HG02763 (cell line): ENCODE measurements around the gene WDR18.

Source experiments
- ATAC-seq: cut with Tn5 transposase; IDR thresholded peaks from one replicate; pipeline ENCODE4 v1.9.1; 2021; ENCODE audit warnings: mild to moderate bottlenecking, moderate library complexity; ENCODE audit not compliant: unreplicated experiment

WDR18 gene

GRCh38 chr19:984165-984967 lies at the start of gene WDR18:
TSS of gene WDR18 (plus strand) at chr19:984345. CDS start at chr19:984354, 9 bp downstream.
- peak; percentile 65 for ATAC-seq

DNA sequence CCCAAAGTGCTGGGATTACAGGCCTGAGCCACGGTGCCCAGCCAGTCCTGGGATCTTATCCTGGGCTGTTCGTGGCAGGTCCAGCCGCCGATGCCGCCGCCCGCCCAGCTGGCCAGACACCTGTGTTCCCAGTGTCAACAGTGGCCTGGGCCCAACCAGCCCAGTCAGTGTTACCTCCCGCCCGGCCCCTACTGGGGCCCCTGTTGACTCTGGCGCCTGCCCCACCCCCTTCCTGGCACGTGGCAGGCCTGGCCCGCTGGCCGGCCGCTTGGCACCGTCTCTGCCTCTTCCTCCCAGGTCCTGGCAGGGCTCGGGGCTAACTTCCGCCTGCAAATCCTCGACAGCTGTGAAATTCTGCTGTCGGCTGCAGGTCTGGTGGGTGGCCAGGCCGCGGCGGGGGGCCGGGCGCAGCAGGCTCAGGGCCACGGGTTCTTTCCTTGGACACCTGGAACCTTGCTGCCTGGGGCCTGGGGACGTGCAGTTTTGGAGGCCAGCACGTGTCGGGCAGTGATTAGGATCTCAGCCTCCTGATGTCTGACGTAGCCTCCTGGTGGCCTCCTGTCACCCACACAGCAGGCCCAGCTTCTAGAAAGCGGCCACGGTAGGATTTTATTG lies 49.2 kb upstream of the WDR18 start:
- no peak for ATAC-seq

- no peak for ATAC-seq
These were observed 48.0 kb upstream of the WDR18 start for GRCh38 chr19:936175-936546.

DNA sequence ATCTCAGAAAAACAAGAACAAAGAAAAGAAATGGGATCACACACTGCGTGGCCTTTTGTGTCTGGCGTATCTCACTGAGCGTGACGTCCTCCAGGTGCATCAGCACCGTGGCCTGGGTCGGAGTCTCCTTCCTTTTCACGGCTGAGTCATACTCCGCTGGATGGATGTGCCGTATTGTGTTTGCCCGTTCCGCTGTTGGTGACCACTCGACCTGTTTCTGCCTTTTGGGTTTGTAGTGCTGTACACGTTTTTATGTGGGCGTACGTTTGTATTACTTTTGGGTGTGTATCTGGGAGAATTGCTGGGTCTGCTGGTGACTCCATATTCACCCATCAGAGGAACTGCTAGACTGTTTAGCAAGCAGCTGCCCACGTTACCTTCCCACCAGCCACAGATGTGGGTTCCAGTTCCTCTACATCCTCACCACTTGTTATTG lies 46.9 kb upstream of the WDR18 start:
- ATAC-seq: no peak

GRCh38 chr19:938233-938923 lies 45.8 kb upstream of the WDR18 start:
- no peak for ATAC-seq

DNA sequence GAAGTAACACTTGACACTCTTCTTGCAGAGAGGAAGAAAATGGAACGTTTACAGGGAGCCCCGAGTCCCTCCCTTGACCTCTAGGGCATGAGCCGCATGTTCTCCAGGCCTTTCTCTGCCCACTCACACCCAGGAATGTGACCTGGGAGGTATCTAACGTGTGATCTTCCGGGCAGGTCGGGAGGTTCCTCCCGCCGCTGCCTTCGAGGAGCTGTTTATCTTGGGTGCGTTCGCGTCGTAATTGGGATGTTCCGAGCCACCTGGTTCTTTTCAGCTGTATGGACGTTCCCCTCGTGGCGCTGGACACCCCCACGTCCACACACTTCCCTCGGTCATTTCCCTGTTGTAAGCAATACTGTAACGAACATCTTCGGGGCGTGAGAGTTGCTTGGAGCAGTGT lies 44.7 kb upstream of the WDR18 start:
- ATAC-seq: no peak

- no peak for ATAC-seq
These were observed 44.2 kb upstream of the WDR18 start for GRCh38 chr19:939922-940321.

DNA sequence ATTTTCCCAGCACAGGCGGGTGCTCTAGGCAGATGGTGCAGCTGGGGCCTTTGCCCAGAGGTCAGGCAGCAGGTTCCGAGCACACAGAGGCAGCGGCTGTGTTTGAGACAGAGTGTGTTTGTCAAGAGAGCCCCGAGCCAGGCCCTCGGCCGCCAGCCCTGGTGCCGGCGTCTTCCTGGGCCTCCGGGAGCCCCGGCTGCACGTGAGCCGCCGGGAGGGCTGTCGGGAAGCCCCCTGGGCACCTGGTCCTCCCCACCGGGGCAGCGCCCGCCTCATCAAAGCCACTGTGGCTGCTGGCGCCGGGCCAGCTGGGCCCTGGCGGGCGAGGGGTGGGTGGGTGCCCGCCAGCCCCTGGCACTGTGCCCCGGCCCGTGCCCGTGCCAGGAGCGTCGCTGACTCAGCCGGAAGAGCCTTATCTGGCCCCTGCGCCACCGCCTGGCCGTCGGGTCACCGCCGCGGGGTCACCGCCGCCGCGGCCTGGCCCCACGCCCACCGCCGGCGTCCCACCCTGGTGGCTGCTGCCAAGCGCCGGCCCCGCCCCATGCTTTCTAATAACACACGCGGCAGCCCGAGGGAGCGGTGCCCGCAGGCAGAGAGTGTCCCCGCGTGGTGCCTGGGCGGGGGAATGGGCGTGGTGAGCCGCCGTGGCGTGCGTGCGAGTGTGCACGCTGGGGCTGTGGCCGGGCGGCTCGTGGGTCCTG lies 43.4 kb upstream of the WDR18 start:
- no peak for ATAC-seq

- no peak for ATAC-seq
These were observed 42.6 kb upstream of the WDR18 start for GRCh38 chr19:941292-942132.

GRCh38 chr19:942133-942645 lies 42.0 kb upstream of the WDR18 start:
- ATAC-seq: no peak

DNA sequence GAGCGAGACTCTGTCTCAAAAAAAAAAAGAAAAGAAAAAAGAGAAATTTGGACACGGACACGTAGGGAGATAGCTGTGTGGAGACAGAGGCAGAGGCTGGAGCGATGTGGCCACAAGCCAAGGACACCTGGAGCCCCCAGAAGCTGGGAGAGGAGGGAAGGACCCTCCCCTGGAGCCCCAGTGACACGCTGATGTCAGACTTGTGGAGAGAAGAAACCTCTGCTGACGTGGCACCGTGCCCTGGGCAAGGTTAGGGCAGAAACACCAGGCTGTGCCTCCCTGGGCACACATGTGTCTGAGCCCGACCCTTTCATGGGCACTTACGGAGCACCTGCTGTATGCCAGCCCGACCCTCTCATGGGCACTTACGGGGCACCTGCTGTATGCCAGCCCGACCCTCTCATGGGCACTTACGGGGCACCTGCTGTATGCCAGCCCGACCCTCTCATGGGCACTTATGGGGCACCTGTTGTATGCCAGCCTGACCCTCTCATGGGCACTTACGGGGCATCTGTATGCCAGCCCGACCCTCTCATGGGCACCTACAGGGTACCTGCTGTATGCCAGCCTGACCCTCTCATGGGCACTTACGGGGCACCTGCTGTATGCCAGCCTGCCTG lies 40.5 kb upstream of the WDR18 start:
- ATAC-seq: no peak

GRCh38 chr19:944171-944567 lies 40.0 kb upstream of the WDR18 start:
- no peak for ATAC-seq

DNA sequence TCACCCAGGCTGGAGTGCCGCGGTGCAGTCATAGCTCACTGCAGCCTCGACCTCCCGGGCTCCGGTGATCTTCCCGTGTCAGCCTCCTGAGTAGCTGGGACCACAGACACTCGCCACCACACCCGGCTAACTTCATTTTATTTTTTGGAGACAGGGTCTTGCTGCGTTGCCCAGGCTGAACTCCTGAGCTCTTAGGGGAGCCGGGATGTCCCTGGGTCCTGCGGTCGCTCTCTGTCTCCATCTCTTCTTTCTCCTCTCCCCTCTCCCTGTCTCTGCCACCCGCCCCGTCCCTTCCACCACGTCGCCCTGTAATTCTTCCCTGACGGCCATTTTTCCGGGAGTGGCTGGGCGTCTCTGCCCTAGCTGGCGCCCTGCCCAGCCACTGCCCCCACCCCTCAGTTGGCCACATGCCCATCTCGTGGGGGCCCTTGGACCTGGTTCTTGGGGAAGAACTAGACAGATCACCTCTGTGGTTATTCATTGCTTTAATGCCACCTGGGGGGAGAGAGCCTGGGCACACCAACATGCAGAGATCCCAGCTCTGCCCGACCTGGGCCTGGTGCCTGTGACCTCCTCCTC lies 39.4 kb upstream of the WDR18 start:
- no peak for ATAC-seq

GRCh38 chr19:945401-946252 lies 38.5 kb upstream of the WDR18 start:
- ATAC-seq: no peak

DNA sequence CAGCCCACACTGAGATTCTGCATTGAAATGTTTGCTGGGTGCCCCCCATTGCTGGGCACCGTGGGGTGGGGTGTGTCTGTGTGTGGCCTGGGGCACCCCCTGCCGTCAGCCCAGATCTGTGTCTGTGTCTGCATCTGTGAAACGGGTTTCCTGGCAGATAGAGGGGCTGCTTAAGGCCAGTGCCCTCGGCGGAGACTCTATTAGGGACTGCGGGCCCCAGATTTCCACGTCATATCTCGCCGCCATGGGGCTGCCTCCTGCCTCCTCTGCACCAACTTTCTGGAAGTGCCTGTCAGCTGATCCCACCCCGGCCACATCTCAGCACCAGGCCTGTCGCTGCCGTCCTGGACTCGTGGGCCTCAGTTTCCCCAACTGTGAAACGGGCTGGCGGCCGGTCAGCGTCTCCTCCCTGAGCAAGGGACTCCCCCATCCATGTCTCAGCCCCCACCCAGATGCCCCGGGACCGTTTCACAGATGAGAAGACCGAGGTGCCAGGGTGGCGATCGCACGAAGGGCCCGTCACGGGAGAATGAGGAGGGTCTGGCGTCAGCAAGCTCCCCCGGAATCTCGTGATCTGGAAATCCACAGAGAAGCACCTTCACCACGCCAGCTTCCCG lies 36.9 kb upstream of the WDR18 start:
- ATAC-seq: peak; percentile 17

GRCh38 chr19:947707-948539 lies 36.2 kb upstream of the WDR18 start:
- peak; percentile 66 for ATAC-seq

DNA sequence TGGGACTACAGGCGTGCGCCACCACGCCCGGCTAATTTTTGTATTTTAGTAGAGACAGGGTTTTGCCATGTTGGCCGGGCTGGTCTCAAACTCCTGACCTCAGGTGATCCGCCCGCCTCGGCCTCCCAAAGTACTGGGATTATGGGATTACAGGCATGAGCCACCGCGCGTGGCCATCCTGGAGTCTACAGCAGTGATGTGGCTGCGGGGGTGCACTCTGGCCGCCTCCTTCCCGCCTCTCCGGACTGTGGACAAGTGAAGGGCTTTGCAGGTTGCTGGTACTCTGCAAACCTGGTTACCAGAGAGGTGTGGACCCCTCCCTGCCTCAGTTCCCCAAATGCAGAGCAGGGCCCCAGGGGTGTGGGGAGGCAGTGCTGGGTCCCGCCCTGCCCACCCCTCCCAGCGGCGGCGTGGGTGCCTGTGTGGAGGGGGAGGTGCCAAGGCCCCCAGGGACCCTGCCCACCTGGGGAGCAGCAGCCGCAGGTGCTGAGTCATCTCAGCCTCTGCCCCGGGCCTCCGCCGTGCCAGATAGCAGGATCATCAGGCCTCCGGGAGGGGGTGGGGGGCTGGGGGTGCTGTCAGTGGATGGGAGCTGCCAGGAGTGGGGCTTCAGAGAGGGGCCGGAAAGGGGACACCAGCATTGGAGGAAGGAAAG lies 35.2 kb upstream of the WDR18 start:
- no peak for ATAC-seq
